K562 (cell line): Measurements from ENCODE around the gene CLCN6. TPM values are rescaled to one million over a fixed set of nuclear protein-coding genes. Genes with fewer than 3 reads are reported as not detected.

Experiments used
- CHD4 ChIP-seq: fragments of 200-600 bp; sonication (generic); IDR thresholded peaks from 3 replicates; pipeline ENCODE4 v1.6.1; 2012; ENCODE audit warnings: low read depth, mild to moderate bottlenecking, mixed read lengths, low read length, inconsistent platforms; ENCODE audit not compliant: insufficient read depth, insufficient replicate concordance, poor library complexity, severe bottlenecking
- DIDO1 ChIP-seq: fragments of 450-650 bp; IDR thresholded peaks from 2 replicates; pipeline ENCODE4 v1.6.1; 2016; ENCODE audit warnings: low read depth, missing biosample characterization, missing genetic modification characterization
- KAT8 ChIP-seq: fragments of 450-650 bp; IDR thresholded peaks from 2 replicates; pipeline ENCODE4 v1.6.1; 2016; ENCODE audit warnings: low read depth, mild to moderate bottlenecking
- PHB ChIP-seq: fragments of 250-450 bp; sonication (Bioruptor Pico); IDR thresholded peaks from 2 replicates; pipeline ENCODE4 v1.5.0; 2021
- SRSF7 ChIP-seq: fragments of 200-400 bp; formaldehyde crosslinking; optimal IDR thresholded peaks from 2 replicates; pipeline ENCODE3; 2017; ENCODE audit warnings: mild to moderate bottlenecking, low read depth, low read length
- ZNF212 ChIP-seq: fragments of 450-650 bp; formaldehyde crosslinking; IDR thresholded peaks from 2 replicates; pipeline ENCODE4 v1.4.0; 2020; ENCODE audit warnings: mild to moderate bottlenecking
- ZNF445 ChIP-seq: fragments of 250-450 bp; sonication (Bioruptor Pico); IDR thresholded peaks from 2 replicates; pipeline ENCODE4 v1.4.0; 2020; ENCODE audit warnings: low read depth, mild to moderate bottlenecking, moderate library complexity
- ZNF778 ChIP-seq: fragments of 450-650 bp; formaldehyde crosslinking; IDR thresholded peaks from 2 replicates; pipeline ENCODE4 v1.4.0; 2020; ENCODE audit warnings: mild to moderate bottlenecking, moderate library complexity
- polyA plus RNA-seq, 8 experiments: library from polyadenylated mRNA; depleted of rRNA in 4 of 8; stranded (reverse) in 5 of 8; unstranded in 3 of 8; fragments of >200 nt; fragmentation: Nextera tagmentation in 2 of 8; fragmentation: Illumina TruSeq in 1 of 8; extraction: Ambion mirVana in 2 of 8; extraction: Trizol in 1 of 8; gene quantifications; 2 replicates each; pipeline versions ENCODE4 v1.2.1 to v1.2.3, GENCODE V29; 2011 to 2014; ENCODE audit warnings: inconsistent platforms in 1 of 8, missing spikeins in 1 of 8
- total RNA-seq, 7 experiments: library from RNA; depleted of rRNA in 6 of 7; stranded (reverse); fragments of >200 nt in 6 of 7; fragmentation: Illumina TruSeq in 2 of 7; extraction: Trizol in 2 of 7; gene quantifications; 2 replicates each; pipeline versions ENCODE4 v1.2.1 to v1.2.3, GENCODE V29; 2011 to 2021; ENCODE audit warnings: low replicate concordance in 1 of 7
- TF ChIP-seq, protein P1 (sequence below): sonication (generic); formaldehyde crosslinking; IDR thresholded peaks from 2 replicates; pipeline ENCODE4 v1.8.0; 2023; ENCODE audit warnings: mild to moderate bottlenecking, missing genetic modification reagents
- TF ChIP-seq, protein P2 (sequence below): fragments of 200-400 bp; formaldehyde crosslinking; IDR thresholded peaks from 2 replicates; pipeline ENCODE4 v1.6.1; 2017; ENCODE audit warnings: mild to moderate bottlenecking, low read depth, low read length, moderate library complexity

CLCN6 gene
- total and polyA plus RNA-seq, 9 of the 15 experiments (the other 6 are each of a cell fraction or from before 2014, with no cell fraction given), result 2.0 to 21.8 (median 13.6) TPM

DNA sequence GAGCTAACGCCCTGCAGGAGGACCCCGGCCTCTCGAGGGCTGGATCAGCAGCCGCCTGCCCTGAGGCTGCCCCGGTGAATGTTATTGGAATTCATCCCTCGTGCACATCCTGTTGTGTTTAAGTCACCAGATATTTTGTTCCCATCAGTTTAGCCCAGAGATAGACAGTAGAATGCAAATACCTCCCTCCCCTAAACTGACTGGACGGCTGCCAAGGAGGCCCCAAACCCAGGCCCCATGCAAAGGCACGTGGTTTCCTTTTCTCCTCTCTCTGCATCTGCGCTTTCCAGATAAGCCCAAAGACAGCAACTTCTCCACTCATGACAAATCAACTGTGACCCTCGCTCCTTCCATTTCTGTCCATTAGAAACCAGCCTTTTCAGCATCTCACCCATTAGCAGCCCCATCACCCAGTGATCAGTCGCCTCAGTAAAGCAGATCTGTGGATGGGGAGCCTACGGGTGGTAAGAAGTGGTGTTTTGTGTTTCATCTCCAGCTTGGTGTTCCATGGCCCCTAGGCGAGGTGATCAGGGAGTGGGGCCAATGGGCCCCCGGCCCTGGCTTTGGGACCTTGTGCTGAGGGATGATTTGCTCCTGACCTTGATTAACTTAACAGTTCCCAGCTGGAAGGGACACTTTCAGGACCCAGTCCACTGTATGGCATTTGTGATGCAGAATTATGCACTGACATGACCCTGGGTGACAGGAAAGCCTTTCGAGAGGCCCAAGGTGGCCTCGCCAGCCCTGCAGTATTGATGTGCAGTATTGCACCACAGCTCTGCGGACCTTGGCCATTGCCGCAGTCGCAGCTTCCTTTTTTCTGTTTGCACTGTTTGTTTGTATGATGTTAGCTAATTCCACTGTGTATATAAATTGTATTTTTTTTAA lies 36.4 kb downstream of the CLCN6 start (continued):
- TF ChIP-seq KAT8 (no peak), DIDO1 (tag) (no peak), ZNF212 (CRISPR knock-in tag) (no peak), SRSF7 (no peak), ZNF445 (CRISPR knock-in tag) (no peak), PHB (CRISPR knock-in tag) (no peak), CHD4 (no peak), ZNF778 (CRISPR knock-in tag) (no peak)
- TF ChIP-seq, protein P1, sequence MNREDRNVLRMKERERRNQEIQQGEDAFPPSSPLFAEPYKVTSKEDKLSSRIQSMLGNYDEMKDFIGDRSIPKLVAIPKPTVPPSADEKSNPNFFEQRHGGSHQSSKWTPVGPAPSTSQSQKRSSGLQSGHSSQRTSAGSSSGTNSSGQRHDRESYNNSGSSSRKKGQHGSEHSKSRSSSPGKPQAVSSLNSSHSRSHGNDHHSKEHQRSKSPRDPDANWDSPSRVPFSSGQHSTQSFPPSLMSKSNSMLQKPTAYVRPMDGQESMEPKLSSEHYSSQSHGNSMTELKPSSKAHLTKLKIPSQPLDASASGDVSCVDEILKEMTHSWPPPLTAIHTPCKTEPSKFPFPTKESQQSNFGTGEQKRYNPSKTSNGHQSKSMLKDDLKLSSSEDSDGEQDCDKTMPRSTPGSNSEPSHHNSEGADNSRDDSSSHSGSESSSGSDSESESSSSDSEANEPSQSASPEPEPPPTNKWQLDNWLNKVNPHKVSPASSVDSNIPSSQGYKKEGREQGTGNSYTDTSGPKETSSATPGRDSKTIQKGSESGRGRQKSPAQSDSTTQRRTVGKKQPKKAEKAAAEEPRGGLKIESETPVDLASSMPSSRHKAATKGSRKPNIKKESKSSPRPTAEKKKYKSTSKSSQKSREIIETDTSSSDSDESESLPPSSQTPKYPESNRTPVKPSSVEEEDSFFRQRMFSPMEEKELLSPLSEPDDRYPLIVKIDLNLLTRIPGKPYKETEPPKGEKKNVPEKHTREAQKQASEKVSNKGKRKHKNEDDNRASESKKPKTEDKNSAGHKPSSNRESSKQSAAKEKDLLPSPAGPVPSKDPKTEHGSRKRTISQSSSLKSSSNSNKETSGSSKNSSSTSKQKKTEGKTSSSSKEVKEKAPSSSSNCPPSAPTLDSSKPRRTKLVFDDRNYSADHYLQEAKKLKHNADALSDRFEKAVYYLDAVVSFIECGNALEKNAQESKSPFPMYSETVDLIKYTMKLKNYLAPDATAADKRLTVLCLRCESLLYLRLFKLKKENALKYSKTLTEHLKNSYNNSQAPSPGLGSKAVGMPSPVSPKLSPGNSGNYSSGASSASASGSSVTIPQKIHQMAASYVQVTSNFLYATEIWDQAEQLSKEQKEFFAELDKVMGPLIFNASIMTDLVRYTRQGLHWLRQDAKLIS (CRISPR knock-in tag), result peak; percentile 73; the same call in 1 of the 2 replicates
- TF ChIP-seq, protein P2, sequence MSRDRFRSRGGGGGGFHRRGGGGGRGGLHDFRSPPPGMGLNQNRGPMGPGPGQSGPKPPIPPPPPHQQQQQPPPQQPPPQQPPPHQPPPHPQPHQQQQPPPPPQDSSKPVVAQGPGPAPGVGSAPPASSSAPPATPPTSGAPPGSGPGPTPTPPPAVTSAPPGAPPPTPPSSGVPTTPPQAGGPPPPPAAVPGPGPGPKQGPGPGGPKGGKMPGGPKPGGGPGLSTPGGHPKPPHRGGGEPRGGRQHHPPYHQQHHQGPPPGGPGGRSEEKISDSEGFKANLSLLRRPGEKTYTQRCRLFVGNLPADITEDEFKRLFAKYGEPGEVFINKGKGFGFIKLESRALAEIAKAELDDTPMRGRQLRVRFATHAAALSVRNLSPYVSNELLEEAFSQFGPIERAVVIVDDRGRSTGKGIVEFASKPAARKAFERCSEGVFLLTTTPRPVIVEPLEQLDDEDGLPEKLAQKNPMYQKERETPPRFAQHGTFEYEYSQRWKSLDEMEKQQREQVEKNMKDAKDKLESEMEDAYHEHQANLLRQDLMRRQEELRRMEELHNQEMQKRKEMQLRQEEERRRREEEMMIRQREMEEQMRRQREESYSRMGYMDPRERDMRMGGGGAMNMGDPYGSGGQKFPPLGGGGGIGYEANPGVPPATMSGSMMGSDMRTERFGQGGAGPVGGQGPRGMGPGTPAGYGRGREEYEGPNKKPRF, result no peak
